Transverse colon (tissue), 4 donors: ENCODE data around the gene TMEM106C. TPM values are rescaled to one million over a fixed set of nuclear protein-coding genes. Genes with fewer than 3 reads are reported as not detected.

ENCODE experiments used
- DNase-seq: peaks from one replicate; pipeline ENCODE4 v3.0.0-alpha.2; 2019
- H3K27ac ChIP-seq, 4 donors: fragments of 200-600 bp; sonication (generic); 2 replicates each; pipeline ENCODE4 v1.5.1; 2016 to 2018; ENCODE audit warnings: inconsistent platforms in 4 of 4
- H3K27me3 ChIP-seq: fragments of 200-600 bp; sonication (generic); 2 replicates; pipeline ENCODE4 v1.5.1; 2017; ENCODE audit warnings: inconsistent platforms
- H3K36me3 ChIP-seq, 4 donors: fragments of 200-600 bp; sonication (generic); 2 replicates each; pipeline ENCODE4 v1.5.1; 2017 to 2019; ENCODE audit warnings: inconsistent platforms in 4 of 4
- H3K4me1 ChIP-seq, 4 donors: fragments of 200-600 bp; sonication (generic); 2 replicates each; pipeline ENCODE4 v1.5.1; 2017 to 2020; ENCODE audit warnings: inconsistent platforms in 4 of 4
- H3K4me3 ChIP-seq, 4 donors: fragments of 200-600 bp; sonication (generic); 1 replicate in 1 of 4; 2 replicates in 3 of 4; pipeline versions ENCODE4 v1.5.1 to v1.6.1; 2017 to 2019; ENCODE audit warnings: inconsistent platforms in 4 of 4
- H3K9me3 ChIP-seq, 2 donors: fragments of 200-600 bp; sonication (generic); 2 replicates each; pipeline ENCODE4 v1.5.1; 2017 to 2019; ENCODE audit warnings: inconsistent platforms in 2 of 2
- CTCF ChIP-seq, 5 experiments: fragments of 200-600 bp in 3 of 5; fragments of 450-650 bp in 2 of 5; sonication (generic) in 3 of 5; IDR thresholded peaks; 1 replicate in 2 of 5; 2 replicates in 3 of 5; pipeline ENCODE4 v1.5.1; 2016 to 2017; ENCODE audit warnings: antibody characterized with exemption in 5 of 5, inconsistent platforms in 3 of 5, mild to moderate bottlenecking in 2 of 5, moderate library complexity in 1 of 5
- EP300 ChIP-seq: sonication (generic); formaldehyde crosslinking; IDR thresholded peaks from one replicate; pipeline ENCODE4 v1.6.1; 2017; ENCODE audit warnings: antibody characterized with exemption, low read depth
- POLR2A ChIP-seq: fragments of 450-650 bp; IDR thresholded peaks from one replicate; pipeline ENCODE4 v1.6.1; 2016; ENCODE audit warnings: antibody characterized with exemption, mild to moderate bottlenecking, moderate library complexity
- POLR2AphosphoS5 ChIP-seq, 3 donors: sonication (generic); formaldehyde crosslinking; IDR thresholded peaks; one replicate each; pipeline ENCODE4 v1.6.1; 2016; ENCODE audit warnings: antibody characterized with exemption in 3 of 3
- WGBS, 2 donors: methylation state at CpG; one replicate each; pipeline ENCODE4 v1.1.5; 2018; ENCODE audit warnings: low coverage in 1 of 2; 5-methylcytosine and 5-hydroxymethylcytosine counted together
- in situ Hi-C, 4 donors: fragments of 200-750 bp; cut with MboI; loops; one replicate each; pipeline versions ENCODE4 v1.15.0 to v1.15.1; 2017; ENCODE audit warnings: low sequenced_read_pairs in 3 of 4, low pct_ligation_motif_present in 1 of 4, low pct_unique_long_range_greater_than_20kb in 1 of 4
- intact Hi-C: fragments of 100-400 bp; cut with DNase I; formaldehyde crosslinking; loops from one replicate; pipeline ENCODE4 v1.15.1; 2023; ENCODE audit warnings: low total_unique reads
- total RNA-seq, 4 donors: library from RNA; depleted of rRNA; stranded (reverse); fragments of >200 nt; gene quantifications; one replicate each; pipeline ENCODE4 v1.1.0, GENCODE V29; 2016

Gene TMEM106C
- total RNA-seq, 4 donors from 2014 or later: 51.9 to 258 (median 113) TPM

GRCh38 chr12:47969845-47970244, 6.4 kb downstream of the TMEM106C start:
- Histone ChIP-seq H3K36me3 (no peaks in the 10 kb centered on the region), H3K27me3 (no peaks in the 10 kb centered on the region), H3K4me3 (no peak overlapping the region), H3K27ac (no peak overlapping the region), H3K9me3 (no peaks in the 10 kb centered on the region), H3K4me1 (peaks cover 6 to 13% (median 8%) of the 10 kb centered on the region in 4 donors)
- TF ChIP-seq POLR2AphosphoS5 (IDR thresholded peaks at IDR 0.05) (no peak), POLR2A (no peak), CTCF (IDR thresholded peaks at IDR 0.05) (no peak), EP300 (no peak)
- in situ Hi-C loops: loop anchor here in 3 of 4 donors (25.0 kb wide), 2 partner anchors 192 to 233 kb away; partner anchors contain the start of genes ASB8 (in 3 of the 3) and ENDOU (in 1 of the 3)
- WGBS, 2 donors: 74 to 83% methylated on average over 3 of the region's 3 CpGs
- intact Hi-C loops: no loop called here
- no peak for DNase-seq

DNA sequence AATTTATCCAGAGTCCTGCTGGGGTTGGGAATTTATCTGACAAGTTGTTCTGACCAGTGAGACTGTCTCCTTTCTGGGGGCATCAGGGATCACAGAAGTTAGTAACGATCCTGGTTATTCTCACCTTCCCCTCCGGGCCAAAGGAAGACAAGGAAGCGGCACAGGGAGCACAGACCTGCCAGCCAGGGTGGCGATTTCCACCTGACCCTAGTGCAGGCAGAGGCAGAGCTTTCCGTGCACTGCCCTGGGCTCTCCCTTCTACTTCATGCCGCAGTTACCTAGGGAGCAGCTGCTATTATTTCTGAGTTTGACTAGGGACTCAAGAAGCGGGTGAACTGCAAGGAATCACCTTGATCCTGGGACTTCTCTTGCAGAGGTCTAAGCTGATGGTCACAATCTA, 7.4 kb downstream of the TMEM106C start:
- Histone ChIP-seq H3K36me3 (no peaks in the 10 kb centered on the region), H3K4me3 (no peak overlapping the region), H3K27ac (no peak overlapping the region), H3K27me3 (no peaks in the 10 kb centered on the region), H3K9me3 (no peaks in the 10 kb centered on the region), H3K4me1 (peaks cover 0 to 3% (median under 1%) of the 10 kb centered on the region in 4 donors)
- in situ Hi-C loops (loop anchor here in 3 of 4 donors (25.0 kb wide), 2 partner anchors 191 to 234 kb away; partner anchors contain the start of genes ASB8 (in 3 of the 3) and ENDOU (in 1 of the 3)), intact Hi-C loops (no loop called here)
- no peak for DNase-seq
- no peak for TF ChIP-seq POLR2AphosphoS5 (IDR thresholded peaks at IDR 0.05)
- TF ChIP-seq CTCF (IDR thresholded peaks at IDR 0.05): no peak
- TF ChIP-seq POLR2A: no peak
- no peak for TF ChIP-seq EP300
- WGBS, 2 donors: 92% methylated on average over 7 of the region's 7 CpGs; no CpG with 5 or more reads in 1 of the 2 donors

DNA sequence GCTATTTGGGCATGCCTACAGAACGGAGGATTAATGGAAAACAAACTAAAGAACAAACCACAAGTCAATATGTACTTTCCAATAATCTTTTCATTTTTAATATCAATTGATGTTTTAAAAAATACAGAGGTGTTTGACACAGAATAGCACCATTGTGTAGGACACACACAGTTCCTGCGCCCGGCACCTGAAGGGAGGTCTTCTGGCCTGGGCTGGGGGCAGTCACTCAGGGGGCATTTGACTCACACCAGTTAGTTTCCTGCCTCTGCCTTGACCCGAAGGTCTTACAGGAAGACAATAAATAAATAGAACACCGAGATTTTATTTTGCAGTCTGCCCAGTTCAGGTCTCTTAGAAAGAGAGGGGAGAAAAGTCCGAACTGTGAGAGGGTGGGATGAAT, 9.5 kb downstream of the TMEM106C start:
- Histone ChIP-seq H3K27ac (no peak overlapping the region), H3K9me3 (no peaks in the 10 kb centered on the region), H3K4me1 (no peaks in the 10 kb centered on the region), H3K36me3 (no peaks in the 10 kb centered on the region), H3K4me3 (no peak overlapping the region), H3K27me3 (no peaks in the 10 kb centered on the region)
- in situ Hi-C loops: loop anchor here in 3 of 4 donors (25.0 kb wide), 2 partner anchors 189 to 236 kb away; partner anchors contain the start of genes ASB8 (in 3 of the 3) and ENDOU (in 1 of the 3)
- intact Hi-C loops: no loop called here
- TF ChIP-seq POLR2AphosphoS5 (IDR thresholded peaks at IDR 0.05) (no peak), EP300 (no peak), CTCF (IDR thresholded peaks at IDR 0.05) (no peak), POLR2A (no peak)
- no peak for DNase-seq
- 78 to 82% methylated on average over 6 of the region's 6 CpGs for WGBS, 2 donors

GRCh38 chr12:47973870-47974269, 10.5 kb downstream of the TMEM106C start:
- H3K36me3 ChIP-seq: no peaks in the 10 kb centered on the region
- H3K27ac ChIP-seq: no peak overlapping the region
- H3K9me3 ChIP-seq: no peaks in the 10 kb centered on the region
- in situ Hi-C loops: loop anchor here in 3 of 4 donors (25.0 kb wide), 2 partner anchors 188 to 237 kb away; partner anchors contain the start of genes ASB8 (in 3 of the 3) and ENDOU (in 1 of the 3)
- DNase-seq: no peak
- WGBS, 2 donors: 85% methylated on average over 9 of the region's 9 CpGs; no CpG with 5 or more reads in 1 of the 2 donors
- TF ChIP-seq CTCF (IDR thresholded peaks at IDR 0.05) (no peak), EP300 (no peak), POLR2A (no peak), POLR2AphosphoS5 (IDR thresholded peaks at IDR 0.05) (no peak)
- no peaks in the 10 kb centered on the region for H3K27me3 ChIP-seq
- intact Hi-C loops: no loop called here
- no peak overlapping the region for H3K4me3 ChIP-seq
- H3K4me1 ChIP-seq: no peaks in the 10 kb centered on the region
